PFSK-1 (cell line): ENCODE results near the gene TANGO2.

Experiments
- FOXP2 ChIP-seq: optimal IDR thresholded peaks from 2 replicates; pipeline ENCODE3; 2011; ENCODE audit warnings: borderline replicate concordance, control low read depth, inconsistent platforms; ENCODE audit not compliant: insufficient read depth; ENCODE audit errors: extremely low read length, extremely low read depth
- POLR2AphosphoS5 ChIP-seq: IDR thresholded peaks from 2 replicates; pipeline ENCODE4 v1.6.1; 2012; ENCODE audit warnings: low read depth, mild to moderate bottlenecking, control low read depth, low read length, moderate library complexity
- REST ChIP-seq, 2 experiments: IDR thresholded peaks; 2 replicates each; pipeline versions ENCODE4 v1.6.1 to v1.8.0; 2011 to 2012; ENCODE audit warnings: low read depth in 2 of 2, low read length in 2 of 2, control low read depth in 1 of 2, inconsistent platforms in 1 of 2, mild to moderate bottlenecking in 1 of 2, moderate library complexity in 1 of 2; ENCODE audit not compliant: insufficient read depth in 1 of 2
- SIN3A ChIP-seq: IDR thresholded peaks from 2 replicates; pipeline ENCODE4 v1.6.1; 2012; ENCODE audit warnings: mild to moderate bottlenecking, low read length, moderate library complexity, borderline replicate concordance; ENCODE audit not compliant: insufficient read depth
- TAF1 ChIP-seq: IDR thresholded peaks from 2 replicates; pipeline ENCODE4 v1.6.1; 2012; ENCODE audit warnings: low read length, control low read depth, borderline replicate concordance; ENCODE audit not compliant: insufficient read depth

TANGO2 gene

GRCh38 chr22:20105456-20106204 is 84.7 kb downstream of the TANGO2 start:
- TF ChIP-seq REST (IDR thresholded peaks at IDR 0.05; ENCODE audit: insufficient read depth in 1 of 2, low read depth in 2 of 2, low read length in 2 of 2): no peak

GRCh38 chr22:20106205-20106848 is 85.4 kb downstream of the TANGO2 start:
- no peak for TF ChIP-seq TAF1
- no peak for TF ChIP-seq FOXP2
- TF ChIP-seq SIN3A: no peak

GRCh38 chr22:20106849-20107237 is 85.9 kb downstream of the TANGO2 start:
- TF ChIP-seq POLR2AphosphoS5 (no peak), REST (IDR thresholded peaks at IDR 0.05; ENCODE audit: insufficient read depth in 1 of 2, low read depth in 2 of 2, low read length in 2 of 2) (no peak), TAF1 (no peak), SIN3A (no peak)

- TF ChIP-seq TAF1: no peak
- TF ChIP-seq FOXP2: no peak
- no peak for TF ChIP-seq POLR2AphosphoS5
- TF ChIP-seq SIN3A: no peak
- no peak for TF ChIP-seq REST (IDR thresholded peaks at IDR 0.05; ENCODE audit: insufficient read depth in 1 of 2, low read depth in 2 of 2, low read length in 2 of 2)
These were observed 86.6 kb downstream of the TANGO2 start for GRCh38 chr22:20107471-20107901.

- TF ChIP-seq TAF1 (no peak), FOXP2 (no peak), SIN3A (no peak), REST (IDR thresholded peaks at IDR 0.05; ENCODE audit: insufficient read depth in 1 of 2, low read depth in 2 of 2, low read length in 2 of 2) (no peak), POLR2AphosphoS5 (no peak)
These were observed 87.2 kb downstream of the TANGO2 start for GRCh38 chr22:20107951-20108756.
